ENCODE measurements around the gene C1QTNF5.

DNA sequence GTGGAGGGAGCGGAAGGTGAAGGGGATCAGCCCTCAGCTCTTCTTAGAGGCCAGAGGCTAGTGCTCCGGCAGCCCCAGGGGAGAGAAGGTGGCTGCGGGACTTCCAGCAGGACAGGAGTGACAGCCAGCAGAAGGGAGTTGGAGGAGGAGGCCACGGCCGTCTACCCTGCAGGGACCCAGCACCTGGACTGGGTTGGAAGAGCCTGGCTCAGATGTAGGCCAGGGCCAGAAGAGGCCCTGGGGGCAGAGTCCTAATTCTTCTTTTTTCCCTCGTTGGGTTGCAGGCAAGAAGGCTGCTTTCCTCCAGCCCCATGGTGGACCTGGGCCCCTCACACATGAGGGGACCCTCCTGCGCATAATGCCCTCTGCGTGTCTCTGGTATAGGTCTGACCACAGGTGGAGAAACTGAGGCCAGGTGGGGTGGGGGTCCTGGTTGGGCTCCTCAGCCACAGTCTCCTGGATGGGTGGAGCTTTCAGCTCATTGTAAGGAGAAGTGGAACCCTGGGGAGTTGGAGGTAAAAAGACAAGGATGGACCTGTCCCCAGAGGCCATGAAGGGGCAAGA is 21.5 kb downstream of the C1QTNF5 start:
- TF ChIP-seq EZH2 (IDR thresholded peaks at IDR 0.05; ENCODE audit: insufficient read depth, poor library complexity, severe bottlenecking) (no peak), EZH2phosphoT487 (IDR thresholded peaks at IDR 0.05; ENCODE audit: insufficient read depth, low read depth) (no peak)

All from GM23248 (cell line).